K562 (cell line): ENCODE data around the gene SUMO3. TPM values are rescaled to one million over a fixed set of nuclear protein-coding genes. Genes with fewer than 3 reads are reported as not detected.

ENCODE experiments used
- CBX1 ChIP-seq: sonication (generic); IDR thresholded peaks from 2 replicates; pipeline ENCODE4 v1.6.1; 2016; ENCODE audit warnings: antibody characterized with exemption, low read depth, mild to moderate bottlenecking
- DPF2 ChIP-seq: fragments of 450-650 bp; IDR thresholded peaks from 2 replicates; pipeline ENCODE4 v1.6.1; 2016
- HDGF ChIP-seq: fragments of 450-650 bp; IDR thresholded peaks from 2 replicates; pipeline ENCODE4 v1.6.1; 2016
- HLTF ChIP-seq: fragments of 450-650 bp; IDR thresholded peaks from 2 replicates; pipeline ENCODE4 v1.6.1; 2016
- MAZ ChIP-seq, 2 experiments: fragments of 450-650 bp in 1 of 2; sonication (generic) in 1 of 2; formaldehyde crosslinking; IDR thresholded peaks in 1 of 2; conservative IDR thresholded peaks in 1 of 2; 2 replicates each; pipeline versions ENCODE4 v1.4.0 to v1.5.0; 2020; ENCODE audit warnings: mild to moderate bottlenecking in 1 of 2, missing genetic modification reagents in 1 of 2
- PHF21A ChIP-seq: fragments of 450-650 bp; IDR thresholded peaks from 2 replicates; pipeline ENCODE4 v1.6.1; 2017; ENCODE audit warnings: low read depth, borderline replicate concordance
- PTRF ChIP-seq: fragments of 450-650 bp; IDR thresholded peaks from 2 replicates; pipeline ENCODE4 v1.6.1; 2016; ENCODE audit warnings: mild to moderate bottlenecking, missing genetic modification characterization, missing compliant biosample characterization
- SMAD1 ChIP-seq: fragments of 150-350 bp; IDR thresholded peaks from 2 replicates; pipeline ENCODE4 v1.6.1; 2014; ENCODE audit warnings: low read length, low read depth; ENCODE audit not compliant: partially characterized antibody
- SRSF9 ChIP-seq: fragments of 200-400 bp; formaldehyde crosslinking; IDR thresholded peaks from 2 replicates; pipeline ENCODE4 v1.6.1; 2017; ENCODE audit warnings: low read depth, low read length, borderline replicate concordance
- STAT5B ChIP-seq: fragments of 250-450 bp; sonication (Bioruptor Pico); IDR thresholded peaks from 2 replicates; pipeline ENCODE4 v1.8.0; 2021; ENCODE audit warnings: mild to moderate bottlenecking, inconsistent platforms
- TSC22D4 ChIP-seq: fragments of 450-650 bp; IDR thresholded peaks from 2 replicates; pipeline ENCODE4 v1.6.1; 2016; ENCODE audit warnings: missing genetic modification characterization, missing biosample characterization, control low read depth
- ZBED1 ChIP-seq: IDR thresholded peaks from 2 replicates; pipeline ENCODE4 v1.6.1; 2014
- ZNF146 ChIP-seq: IDR thresholded peaks from one replicate; pipeline ENCODE4 v1.6.1; 2018; ENCODE audit warnings: missing compliant biosample characterization; ENCODE audit not compliant: unreplicated experiment
- ZNF699 ChIP-seq: fragments of 250-450 bp; sonication (Bioruptor Pico); IDR thresholded peaks from 2 replicates; pipeline ENCODE4 v1.8.0; 2021; ENCODE audit warnings: mild to moderate bottlenecking, moderate library complexity; ENCODE audit not compliant: insufficient replicate concordance
- polyA plus RNA-seq, 8 experiments: library from polyadenylated mRNA; depleted of rRNA in 4 of 8; stranded (reverse) in 5 of 8; unstranded in 3 of 8; fragments of >200 nt; fragmentation: Nextera tagmentation in 2 of 8; fragmentation: Illumina TruSeq in 1 of 8; extraction: Ambion mirVana in 2 of 8; extraction: Trizol in 1 of 8; gene quantifications; 2 replicates each; pipeline versions ENCODE4 v1.2.1 to v1.2.3, GENCODE V29; 2011 to 2014; ENCODE audit warnings: inconsistent platforms in 1 of 8, missing spikeins in 1 of 8
- total RNA-seq, 7 experiments: library from RNA; depleted of rRNA in 6 of 7; stranded (reverse); fragments of >200 nt in 6 of 7; fragmentation: Illumina TruSeq in 2 of 7; extraction: Trizol in 2 of 7; gene quantifications; 2 replicates each; pipeline versions ENCODE4 v1.2.1 to v1.2.3, GENCODE V29; 2011 to 2021; ENCODE audit warnings: low replicate concordance in 1 of 7
- TF ChIP-seq, protein P1 (sequence below): IDR thresholded peaks from 3 replicates; pipeline ENCODE4 v1.6.1; 2011; ENCODE audit warnings: borderline replicate concordance, mild to moderate bottlenecking, moderate library complexity; ENCODE audit not compliant: insufficient read length; ENCODE audit errors: extremely low read depth
- TF ChIP-seq, protein P2 (sequence below), 2 experiments: fragments of 450-650 bp in 1 of 2; sonication (generic) in 1 of 2; formaldehyde crosslinking; conservative IDR thresholded peaks; 2 replicates each; pipeline versions ENCODE4 v1.4.0 to v1.8.1; 2020 to 2022; ENCODE audit warnings: mild to moderate bottlenecking in 1 of 2, missing genetic modification reagents in 1 of 2
- TF ChIP-seq, protein P3 (sequence below), 2 experiments: IDR thresholded peaks; 2 replicates each; pipeline ENCODE4 v1.6.1; 2011; ENCODE audit warnings: borderline replicate concordance in 1 of 2, control low read depth in 1 of 2, low read depth in 1 of 2, low read length in 1 of 2, mild to moderate bottlenecking in 1 of 2, mixed read lengths in 1 of 2, moderate library complexity in 1 of 2; ENCODE audit not compliant: insufficient read depth in 1 of 2, insufficient read length in 1 of 2, poor library complexity in 1 of 2, severe bottlenecking in 1 of 2; ENCODE audit errors: extremely low read depth in 1 of 2
- TF ChIP-seq, protein P4 (sequence below): fragments of 200-400 bp; formaldehyde crosslinking; IDR thresholded peaks from 2 replicates; pipeline ENCODE4 v1.6.1; 2017; ENCODE audit warnings: mild to moderate bottlenecking, low read depth, low read length, moderate library complexity
- TF ChIP-seq, protein P5 (sequence below): sonication (generic); formaldehyde crosslinking; IDR thresholded peaks from 2 replicates; pipeline ENCODE4 v1.8.0; 2022; ENCODE audit warnings: mild to moderate bottlenecking, missing genetic modification reagents

SUMO3 gene
- total and polyA plus RNA-seq, 9 of the 15 experiments (the other 6 are each of a cell fraction or from before 2014, with no cell fraction given): 13.9 to 143 (median 113) TPM

DNA sequence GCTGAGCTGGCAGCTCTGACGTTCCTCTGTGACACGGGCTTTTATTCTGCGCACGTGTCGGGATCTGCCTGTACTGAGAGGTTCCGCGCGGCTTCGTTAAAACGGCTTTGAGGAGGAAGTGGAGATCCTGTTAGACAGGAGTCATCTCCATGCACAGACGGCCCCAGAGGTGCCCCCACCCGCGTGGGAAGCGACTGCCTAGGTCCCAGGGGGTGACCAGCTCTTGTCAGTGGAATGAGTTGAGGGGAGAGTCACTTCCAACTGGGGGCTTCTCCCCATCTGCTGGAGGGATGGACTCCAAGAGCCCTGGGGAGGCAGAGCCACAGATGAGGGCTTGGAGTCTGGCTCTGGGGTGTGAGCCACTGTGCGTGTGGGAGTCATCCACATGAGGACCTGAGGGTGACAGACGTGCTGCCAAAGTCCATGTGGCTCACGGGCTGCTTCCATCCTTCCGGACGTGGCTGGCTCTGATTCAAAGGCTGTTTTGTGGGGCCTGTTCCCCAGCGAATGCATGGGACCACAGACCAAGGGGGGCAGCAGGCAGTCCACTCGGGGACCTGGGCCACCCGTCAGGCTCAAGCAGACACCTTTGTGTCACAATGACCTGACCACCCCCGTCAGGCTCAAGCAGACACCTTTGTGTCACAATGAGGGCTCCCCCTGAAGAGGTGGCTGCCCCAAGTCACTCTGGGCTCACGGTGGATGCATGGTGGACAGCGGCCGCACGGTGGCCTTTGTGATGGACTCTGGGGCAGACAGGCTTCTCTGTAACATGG is 28.8 kb upstream of the SUMO3 start (continued):
- TF ChIP-seq, protein P1, sequence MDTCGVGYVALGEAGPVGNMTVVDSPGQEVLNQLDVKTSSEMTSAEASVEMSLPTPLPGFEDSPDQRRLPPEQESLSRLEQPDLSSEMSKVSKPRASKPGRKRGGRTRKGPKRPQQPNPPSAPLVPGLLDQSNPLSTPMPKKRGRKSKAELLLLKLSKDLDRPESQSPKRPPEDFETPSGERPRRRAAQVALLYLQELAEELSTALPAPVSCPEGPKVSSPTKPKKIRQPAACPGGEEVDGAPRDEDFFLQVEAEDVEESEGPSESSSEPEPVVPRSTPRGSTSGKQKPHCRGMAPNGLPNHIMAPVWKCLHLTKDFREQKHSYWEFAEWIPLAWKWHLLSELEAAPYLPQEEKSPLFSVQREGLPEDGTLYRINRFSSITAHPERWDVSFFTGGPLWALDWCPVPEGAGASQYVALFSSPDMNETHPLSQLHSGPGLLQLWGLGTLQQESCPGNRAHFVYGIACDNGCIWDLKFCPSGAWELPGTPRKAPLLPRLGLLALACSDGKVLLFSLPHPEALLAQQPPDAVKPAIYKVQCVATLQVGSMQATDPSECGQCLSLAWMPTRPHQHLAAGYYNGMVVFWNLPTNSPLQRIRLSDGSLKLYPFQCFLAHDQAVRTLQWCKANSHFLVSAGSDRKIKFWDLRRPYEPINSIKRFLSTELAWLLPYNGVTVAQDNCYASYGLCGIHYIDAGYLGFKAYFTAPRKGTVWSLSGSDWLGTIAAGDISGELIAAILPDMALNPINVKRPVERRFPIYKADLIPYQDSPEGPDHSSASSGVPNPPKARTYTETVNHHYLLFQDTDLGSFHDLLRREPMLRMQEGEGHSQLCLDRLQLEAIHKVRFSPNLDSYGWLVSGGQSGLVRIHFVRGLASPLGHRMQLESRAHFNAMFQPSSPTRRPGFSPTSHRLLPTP: no peak
- TF ChIP-seq SRSF9 (no peak), ZNF699 (CRISPR knock-in tag) (no peak), HDGF (no peak), ZBED1 (no peak), SMAD1 (no peak), ZNF146 (no peak), STAT5B (CRISPR knock-in tag) (no peak), TSC22D4 (tag) (no peak), MAZ (CRISPR knock-in tag; conservative IDR thresholded peaks at IDR 0.05 in 1 of 2, IDR thresholded peaks at IDR 0.05 in 1 of 2) (peak in 1 of 2 experiments; percentile 14; a peak in 2 of 4 replicates), PTRF (tag) (no peak), HLTF (no peak), DPF2 (no peak), PHF21A (no peak), CBX1 (no peak)
- TF ChIP-seq, protein P2, sequence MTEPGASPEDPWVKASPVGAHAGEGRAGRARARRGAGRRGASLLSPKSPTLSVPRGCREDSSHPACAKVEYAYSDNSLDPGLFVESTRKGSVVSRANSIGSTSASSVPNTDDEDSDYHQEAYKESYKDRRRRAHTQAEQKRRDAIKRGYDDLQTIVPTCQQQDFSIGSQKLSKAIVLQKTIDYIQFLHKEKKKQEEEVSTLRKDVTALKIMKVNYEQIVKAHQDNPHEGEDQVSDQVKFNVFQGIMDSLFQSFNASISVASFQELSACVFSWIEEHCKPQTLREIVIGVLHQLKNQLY (CRISPR knock-in tag; conservative IDR thresholded peaks at IDR 0.05): 0 out of 4 replicates have a peak, but pooled peaks of 1 of the 2 experiments have one; percentile 14
- TF ChIP-seq, protein P3, sequence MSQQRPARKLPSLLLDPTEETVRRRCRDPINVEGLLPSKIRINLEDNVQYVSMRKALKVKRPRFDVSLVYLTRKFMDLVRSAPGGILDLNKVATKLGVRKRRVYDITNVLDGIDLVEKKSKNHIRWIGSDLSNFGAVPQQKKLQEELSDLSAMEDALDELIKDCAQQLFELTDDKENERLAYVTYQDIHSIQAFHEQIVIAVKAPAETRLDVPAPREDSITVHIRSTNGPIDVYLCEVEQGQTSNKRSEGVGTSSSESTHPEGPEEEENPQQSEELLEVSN (IDR thresholded peaks at IDR 0.05; ENCODE audit: borderline replicate concordance in 1 of 2, extremely low read depth in 1 of 2, insufficient read depth in 1 of 2, insufficient read length in 1 of 2, low read depth in 1 of 2, low read length in 1 of 2, poor library complexity in 1 of 2, severe bottlenecking in 1 of 2): peak in 1 of 2 experiments; percentile 55
- TF ChIP-seq, protein P4, sequence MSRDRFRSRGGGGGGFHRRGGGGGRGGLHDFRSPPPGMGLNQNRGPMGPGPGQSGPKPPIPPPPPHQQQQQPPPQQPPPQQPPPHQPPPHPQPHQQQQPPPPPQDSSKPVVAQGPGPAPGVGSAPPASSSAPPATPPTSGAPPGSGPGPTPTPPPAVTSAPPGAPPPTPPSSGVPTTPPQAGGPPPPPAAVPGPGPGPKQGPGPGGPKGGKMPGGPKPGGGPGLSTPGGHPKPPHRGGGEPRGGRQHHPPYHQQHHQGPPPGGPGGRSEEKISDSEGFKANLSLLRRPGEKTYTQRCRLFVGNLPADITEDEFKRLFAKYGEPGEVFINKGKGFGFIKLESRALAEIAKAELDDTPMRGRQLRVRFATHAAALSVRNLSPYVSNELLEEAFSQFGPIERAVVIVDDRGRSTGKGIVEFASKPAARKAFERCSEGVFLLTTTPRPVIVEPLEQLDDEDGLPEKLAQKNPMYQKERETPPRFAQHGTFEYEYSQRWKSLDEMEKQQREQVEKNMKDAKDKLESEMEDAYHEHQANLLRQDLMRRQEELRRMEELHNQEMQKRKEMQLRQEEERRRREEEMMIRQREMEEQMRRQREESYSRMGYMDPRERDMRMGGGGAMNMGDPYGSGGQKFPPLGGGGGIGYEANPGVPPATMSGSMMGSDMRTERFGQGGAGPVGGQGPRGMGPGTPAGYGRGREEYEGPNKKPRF: no peak
- TF ChIP-seq, protein P5, sequence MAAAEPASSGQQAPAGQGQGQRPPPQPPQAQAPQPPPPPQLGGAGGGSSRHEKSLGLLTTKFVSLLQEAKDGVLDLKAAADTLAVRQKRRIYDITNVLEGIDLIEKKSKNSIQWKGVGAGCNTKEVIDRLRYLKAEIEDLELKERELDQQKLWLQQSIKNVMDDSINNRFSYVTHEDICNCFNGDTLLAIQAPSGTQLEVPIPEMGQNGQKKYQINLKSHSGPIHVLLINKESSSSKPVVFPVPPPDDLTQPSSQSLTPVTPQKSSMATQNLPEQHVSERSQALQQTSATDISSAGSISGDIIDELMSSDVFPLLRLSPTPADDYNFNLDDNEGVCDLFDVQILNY (CRISPR knock-in tag): no peak
